ENCODE data around the gene OR10AD1. TPM values are rescaled to one million over a fixed set of nuclear protein-coding genes. Genes with fewer than 3 reads are reported as not detected.

Gene OR10AD1
- total RNA-seq, 2 experiments from 2014 or later = not detected

- Histone ChIP-seq H3K36me3 (ENCODE audit: insufficient read depth, low read length) (no peaks in the 10 kb centered on the region), H3K9me2 (ENCODE audit: insufficient read depth, low read length) (no peaks in the 10 kb centered on the region), H3K9me3 (ENCODE audit: low read length) (no peaks in the 10 kb centered on the region), H4K20me1 (ENCODE audit: insufficient read depth, low read length) (no peaks in the 10 kb centered on the region), H3K4me3 (ENCODE audit: low read depth, low read length, poor library complexity, severe bottlenecking) (peak within 1 kb of the TSS; percentile 78), H3K79me2 (ENCODE audit: insufficient read depth, low read depth, low read length) (no peaks in the 10 kb centered on the region), H3K4me1 (ENCODE audit: insufficient read depth, low read length, poor library complexity, severe bottlenecking) (peaks cover 8% of the 10 kb centered on the region), H3K4me2 (ENCODE audit: low read length) (peak within 1 kb of the TSS; percentile 68), H2AFZ (ENCODE audit: low read length) (peak within 1 kb of the TSS; percentile 98), H3K27ac (ENCODE audit: low read depth, low read length, poor library complexity, severe bottlenecking) (no peak within 1 kb of the TSS)
- ChIA-PET CTCF (ENCODE audit: unreplicated experiment) (interaction anchor here (0.6 to 1.1 kb wide), 6 partner anchors 10 to 987 kb away, joined by 3 to 4 read pairs (median 3); no protein-coding TSS in a partner anchor), POLR2A (interaction anchor here (0.5 to 1.6 kb wide), 6 partner anchors 13 to 488 kb away, joined by 3 to 12 read pairs (median 4); no protein-coding TSS in a partner anchor)
- TF ChIP-seq EZH2phosphoT487 (IDR thresholded peaks at IDR 0.05; ENCODE audit: borderline replicate concordance, low read depth, low read length) = no peak
- peak; percentile 76 for TF ChIP-seq CTCF (conservative IDR thresholded peaks at IDR 0.05; ENCODE audit: low read length)
- intact Hi-C loops (cut with micrococcal nuclease; ENCODE audit: unreplicated experiment) = loop anchor here (5.0 kb wide), 1 partner anchor 434 kb away; no protein-coding TSS in a partner anchor
- no TSS peak for BruUV-seq (replicated peaks)
- DNase-seq (ENCODE audit: low spot score) = peak; percentile 85
These were observed 19.8 kb downstream of the OR10AD1 start, which contains the start of gene CCDC184 for GRCh38 chr12:48183091-48183875. CCDC184 (plus strand) TSS chr12:48183644; CDS start chr12:48184123, 479 bp downstream.

GRCh38 chr12:48182631-48183030, 20.5 kb downstream of the OR10AD1 start:
- Histone ChIP-seq H2AFZ (ENCODE audit: low read length) (peak overlapping the region; percentile 98), H4K20me1 (ENCODE audit: insufficient read depth, low read length) (no peaks in the 10 kb centered on the region), H3K9me3 (ENCODE audit: low read length) (no peaks in the 10 kb centered on the region), H3K9me2 (ENCODE audit: insufficient read depth, low read length) (no peaks in the 10 kb centered on the region), H3K27ac (ENCODE audit: low read depth, low read length, poor library complexity, severe bottlenecking) (no peak overlapping the region), H3K4me1 (ENCODE audit: insufficient read depth, low read length, poor library complexity, severe bottlenecking) (peaks cover 8% of the 10 kb centered on the region), H3K4me2 (ENCODE audit: low read length) (peak overlapping the region; percentile 68), H3K4me3 (ENCODE audit: low read depth, low read length, poor library complexity, severe bottlenecking) (peak overlapping the region; percentile 78), H3K79me2 (ENCODE audit: insufficient read depth, low read depth, low read length) (no peaks in the 10 kb centered on the region), H3K36me3 (ENCODE audit: insufficient read depth, low read length) (no peaks in the 10 kb centered on the region)
- no peak for TF ChIP-seq EZH2phosphoT487 (IDR thresholded peaks at IDR 0.05; ENCODE audit: borderline replicate concordance, low read depth, low read length)
- no peak for TF ChIP-seq CTCF (conservative IDR thresholded peaks at IDR 0.05; ENCODE audit: low read length)
- intact Hi-C loops (cut with micrococcal nuclease; ENCODE audit: unreplicated experiment) = loop anchor here (5.0 kb wide), 1 partner anchor 435 kb away; no protein-coding TSS in a partner anchor
- BruUV-seq (replicated peaks) = no TSS peak
- CTCF ChIA-PET (ENCODE audit: unreplicated experiment) = interaction anchor here (0.6 to 1.1 kb wide), 6 partner anchors 9 to 987 kb away, joined by 3 to 4 read pairs (median 3); no protein-coding TSS in a partner anchor
- POLR2A ChIA-PET = interaction anchor here (0.7 to 1.6 kb wide), 4 partner anchors 12 to 435 kb away, joined by 3 to 12 read pairs (median 4); no protein-coding TSS in a partner anchor
- no peak for DNase-seq (ENCODE audit: low spot score)
